GM19239 (cell line): ENCODE measurements around the gene SYNPR.
"Not testable (repeated sequence)": the region's sequence is repeated elsewhere in the genome, so short reads cannot be mapped to it uniquely, and the experiment has no call there.

Experiments used
- DNase-seq: peaks from one replicate; pipeline ENCODE4 v3.0.0; 2011; ENCODE audit warnings: low spot score; ENCODE audit not compliant: insufficient read length
- FAIRE-seq: peaks from 2 replicates; lab custom pipeline; 2011; peaks lifted over from hg19 to GRCh38; lab: Jason Lieb, UNC

The SYNPR gene

DNA sequence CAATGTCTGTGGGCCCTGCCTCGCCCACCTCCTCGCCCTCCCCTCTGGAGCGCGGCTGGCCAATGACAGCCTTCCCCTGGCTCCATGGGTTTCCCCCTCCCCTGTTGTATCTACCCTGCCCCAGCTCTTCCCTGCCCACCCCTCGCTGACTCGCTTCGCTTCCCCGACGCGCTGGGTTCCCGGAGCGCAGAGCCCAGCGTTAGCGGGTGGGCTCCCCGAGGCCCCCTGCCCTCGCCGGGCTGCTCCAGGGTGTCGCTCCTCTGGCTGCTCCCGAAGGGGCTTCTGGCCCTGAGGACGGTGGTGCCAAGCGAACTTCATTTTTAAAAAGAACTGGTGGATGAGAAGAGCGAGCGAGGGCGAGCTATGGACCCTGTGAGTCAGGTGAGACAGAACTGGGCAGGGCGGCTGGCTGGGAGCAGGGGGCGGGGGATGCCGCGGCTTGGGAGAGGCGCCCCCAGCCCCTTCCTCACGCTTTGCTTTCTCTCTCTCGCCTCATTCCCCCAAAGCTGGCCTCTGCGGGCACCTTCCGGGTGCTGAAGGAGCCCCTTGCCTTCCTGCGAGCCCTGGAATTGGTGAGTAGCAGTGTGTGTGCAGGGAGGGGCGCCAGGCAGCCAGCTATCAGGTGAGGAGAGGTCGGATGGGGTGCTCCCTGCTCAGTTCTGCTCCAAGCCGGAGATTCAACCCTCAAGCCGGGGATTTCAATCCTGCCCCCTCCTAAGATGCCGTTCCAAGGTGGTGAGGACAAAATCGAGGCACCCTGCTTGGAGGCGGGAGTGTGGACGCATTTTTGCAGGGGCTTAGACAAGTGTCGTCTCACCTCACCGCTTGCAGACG is at the start of gene SYNPR:
Gene SYNPR (plus strand): TSS at position 138 of the 834 bp plus-strand sequence.
- no peak for FAIRE-seq
- DNase-seq: no peak

DNA sequence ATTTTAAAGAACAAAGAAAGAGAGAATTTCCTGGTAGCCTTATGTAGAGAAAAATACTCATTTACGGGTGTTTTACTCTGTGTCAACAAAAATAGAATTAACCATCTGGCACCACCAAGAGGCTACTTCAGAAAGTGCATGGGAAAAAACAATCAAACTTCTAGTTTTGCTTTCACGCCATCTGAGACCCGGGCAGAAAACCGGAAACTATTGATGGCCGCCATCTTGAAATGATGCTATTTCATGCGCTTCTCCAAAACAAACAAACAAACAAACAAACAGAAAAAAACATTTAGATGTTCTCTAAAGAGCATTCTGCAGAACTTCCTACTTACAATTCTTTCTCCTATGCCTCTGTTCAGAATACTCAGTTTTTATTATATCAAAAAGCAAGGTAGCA is 49.4 kb upstream of the SYNPR start:
- FAIRE-seq (no peak), DNase-seq (no peak)

DNA sequence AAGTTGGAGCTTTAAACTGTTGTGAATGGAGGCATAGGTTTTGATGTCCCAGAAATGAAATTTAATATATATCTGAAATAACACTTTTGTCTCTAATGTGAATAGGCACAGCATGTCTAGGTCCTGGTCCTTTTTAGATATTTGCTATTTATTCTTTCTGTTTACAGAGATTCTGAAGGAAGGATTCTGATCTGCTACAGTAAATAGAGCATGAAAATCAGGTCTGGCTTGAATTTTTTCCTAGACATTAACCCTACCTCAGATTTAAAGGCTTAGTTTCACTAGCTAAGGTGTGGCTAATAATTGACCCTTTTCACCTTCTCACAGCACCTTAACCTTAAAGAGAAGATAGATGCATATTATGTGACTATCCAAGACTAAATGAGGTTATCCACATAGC is 48.0 kb upstream of the SYNPR start:
- DNase-seq (no peak), FAIRE-seq (no peak)

DNA sequence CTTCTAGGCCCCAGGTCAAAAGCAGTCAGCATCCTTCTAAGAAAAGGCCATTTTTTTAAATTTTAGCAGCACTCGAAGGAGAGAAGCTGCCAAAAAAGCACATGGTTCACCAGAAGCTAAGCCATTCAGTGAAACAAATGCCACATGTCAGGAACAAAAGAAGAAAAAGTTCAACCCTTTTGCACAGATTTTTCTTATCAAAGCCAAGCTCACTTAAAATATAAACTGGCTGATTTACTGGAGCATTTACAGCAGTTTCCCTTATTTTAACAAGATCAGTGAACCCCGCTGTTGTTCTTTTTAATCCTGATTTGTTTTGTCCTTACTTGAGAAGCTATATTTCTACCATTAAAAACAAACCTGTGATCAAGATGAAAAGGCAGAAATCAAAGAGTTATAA is 46.5 kb upstream of the SYNPR start:
- FAIRE-seq (no peak), DNase-seq (no peak)

DNA sequence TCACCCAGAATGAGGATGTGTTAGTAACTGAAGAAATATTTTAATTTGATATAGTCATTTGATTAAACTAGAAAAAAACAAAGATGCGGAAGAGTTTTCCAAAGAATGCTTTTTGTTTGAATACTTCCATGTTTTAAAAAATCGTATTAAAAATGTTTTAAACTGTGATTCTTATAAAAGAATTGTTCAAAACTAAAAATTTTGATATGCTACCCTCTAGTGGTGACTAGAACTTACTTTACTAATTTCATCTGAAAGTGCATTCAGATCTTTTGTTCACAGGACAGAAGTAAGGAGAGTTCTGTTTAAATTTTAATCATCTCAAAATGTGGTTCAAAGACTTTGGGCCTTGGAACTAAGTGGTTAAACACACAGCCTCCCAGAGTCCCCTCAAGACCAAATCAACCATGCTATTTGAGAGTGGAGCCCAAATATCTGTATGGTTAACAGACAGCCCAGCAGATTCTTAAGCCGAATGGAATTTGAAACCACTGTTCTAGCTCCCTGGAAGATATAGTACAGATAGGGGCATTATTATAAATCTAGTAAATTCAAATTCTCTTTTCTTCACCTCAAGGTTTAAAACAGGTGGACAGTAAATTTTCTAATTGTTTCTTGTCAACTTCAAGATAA is 45.2 kb upstream of the SYNPR start:
- DNase-seq: no peak
- FAIRE-seq: no peak

DNA sequence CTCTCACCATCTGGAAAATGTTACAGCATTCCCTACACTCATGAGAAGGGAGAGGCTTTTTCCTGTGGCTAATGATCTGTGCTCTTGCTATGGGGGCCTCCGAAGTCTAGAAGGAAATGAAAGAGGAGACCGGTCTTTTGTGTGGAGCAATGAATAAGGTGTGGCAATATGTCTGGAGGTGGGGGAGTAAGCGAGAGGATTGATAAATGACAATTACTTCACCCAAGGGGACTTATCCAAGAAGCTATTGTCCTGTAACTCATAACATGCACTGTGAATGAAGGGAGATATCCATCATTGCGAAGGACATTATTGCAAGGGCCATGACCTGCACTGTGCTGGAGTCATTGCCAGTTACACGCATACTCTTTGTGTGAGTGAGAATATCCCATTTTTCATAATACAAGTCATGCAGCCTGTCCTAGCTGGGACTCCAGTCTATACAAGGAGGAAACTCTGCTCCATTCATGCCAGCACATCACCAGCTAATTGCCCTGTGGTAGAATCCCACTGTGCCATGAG is 37.7 kb upstream of the SYNPR start:
- FAIRE-seq (no peak), DNase-seq (no peak)

DNA sequence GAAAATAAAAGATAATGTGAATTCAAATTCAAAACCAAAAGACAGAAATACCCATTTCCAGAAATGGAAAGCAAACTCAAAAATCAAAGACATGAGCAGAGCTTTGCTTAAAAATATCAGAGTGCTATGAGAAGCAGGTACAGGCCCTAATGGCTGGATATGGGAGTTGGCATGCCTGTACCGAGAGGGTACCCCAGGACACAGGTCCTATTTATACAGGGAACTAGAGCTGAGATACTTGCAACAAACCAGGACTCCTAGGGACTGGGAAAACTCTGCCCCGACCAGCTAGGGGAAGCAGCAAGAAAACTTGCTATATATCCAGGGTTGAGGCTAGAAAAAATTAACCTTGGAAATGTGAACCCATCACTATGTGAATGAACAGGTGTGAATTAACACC is 36.0 kb upstream of the SYNPR start:
- FAIRE-seq (no peak), DNase-seq (no peak)

DNA sequence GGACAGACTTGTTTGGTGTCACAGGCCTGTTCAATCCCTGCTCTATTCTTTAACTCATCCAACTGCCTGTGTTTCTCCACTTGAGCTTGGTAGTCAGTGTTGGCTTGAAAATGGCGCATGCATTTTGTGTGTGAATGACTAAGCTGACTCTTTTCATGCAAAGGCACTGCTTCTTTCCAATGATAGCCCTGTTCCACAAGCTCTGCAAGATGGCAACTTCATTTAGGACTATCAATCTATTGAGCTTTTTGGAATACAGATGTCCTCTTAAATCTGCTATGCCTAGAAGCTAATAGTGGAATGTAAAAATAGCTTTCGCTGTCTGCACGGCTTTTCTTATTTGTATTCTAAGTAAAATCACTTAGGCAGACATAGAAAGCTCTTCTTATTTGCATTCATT is 33.6 kb upstream of the SYNPR start:
- no peak for FAIRE-seq
- no peak for DNase-seq

DNA sequence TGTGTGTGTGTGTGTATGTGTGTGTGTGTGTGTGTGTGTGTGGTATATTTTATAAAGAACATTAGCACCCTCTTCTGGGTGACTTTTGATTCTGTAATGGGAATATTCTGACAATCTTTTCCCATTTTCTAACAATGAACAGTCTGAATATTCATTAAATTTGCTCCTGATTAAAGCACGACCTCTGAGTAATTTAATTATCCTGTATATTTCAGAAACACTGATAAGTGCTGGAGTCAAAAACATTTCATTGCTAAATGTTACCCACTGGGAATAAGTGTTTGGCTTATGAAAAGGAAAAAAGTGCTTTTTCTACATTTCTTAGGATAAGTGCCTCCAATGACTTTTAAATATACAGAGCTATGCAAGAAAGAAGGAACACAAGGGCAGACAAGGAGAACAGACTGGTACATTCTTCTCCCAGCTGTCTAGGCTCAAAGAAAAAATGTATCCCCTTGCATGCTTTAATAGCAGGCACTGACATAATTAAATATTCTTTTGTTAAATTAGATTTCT is 32.3 kb upstream of the SYNPR start:
- DNase-seq (no peak), FAIRE-seq (no peak)

DNA sequence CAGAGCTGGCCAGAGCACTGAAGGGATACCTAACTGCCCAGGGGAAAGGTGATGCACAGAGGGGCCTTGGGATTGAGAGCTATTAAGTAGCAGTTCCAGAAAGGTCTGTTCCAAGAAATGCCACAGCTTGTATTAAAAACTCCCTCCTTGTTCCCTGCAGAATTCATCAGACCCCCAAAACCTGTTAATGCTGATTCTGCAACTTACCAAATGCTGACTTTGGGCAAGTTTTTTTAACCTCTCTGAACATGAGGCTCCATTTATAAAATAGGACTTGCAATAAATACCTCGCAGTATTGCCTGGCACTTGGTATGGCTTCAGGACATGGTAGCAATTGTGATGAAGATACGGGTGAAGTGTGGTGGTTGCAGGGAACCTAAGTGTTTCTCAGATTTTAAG is 30.1 kb upstream of the SYNPR start:
- no peak for DNase-seq
- FAIRE-seq: no peak

DNA sequence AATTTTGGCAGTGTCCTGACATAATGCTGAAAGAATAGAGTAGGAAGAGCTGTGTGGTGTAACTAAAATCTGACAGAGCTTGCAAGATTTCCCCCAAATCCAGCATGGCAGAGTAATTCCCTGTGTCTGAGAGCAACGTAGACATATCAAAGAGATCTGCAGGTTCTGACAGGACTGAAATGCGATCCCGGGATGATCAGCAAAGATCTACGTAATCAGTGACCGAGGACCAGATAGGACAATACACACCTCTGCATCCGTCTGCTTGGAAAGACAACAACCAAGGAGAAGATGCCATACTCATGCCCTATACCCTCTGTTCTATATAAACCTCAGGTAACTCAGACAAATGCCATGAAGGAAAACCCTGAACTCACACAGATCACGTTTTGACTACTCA is 26.6 kb upstream of the SYNPR start:
- FAIRE-seq (no peak), DNase-seq (no peak)

DNA sequence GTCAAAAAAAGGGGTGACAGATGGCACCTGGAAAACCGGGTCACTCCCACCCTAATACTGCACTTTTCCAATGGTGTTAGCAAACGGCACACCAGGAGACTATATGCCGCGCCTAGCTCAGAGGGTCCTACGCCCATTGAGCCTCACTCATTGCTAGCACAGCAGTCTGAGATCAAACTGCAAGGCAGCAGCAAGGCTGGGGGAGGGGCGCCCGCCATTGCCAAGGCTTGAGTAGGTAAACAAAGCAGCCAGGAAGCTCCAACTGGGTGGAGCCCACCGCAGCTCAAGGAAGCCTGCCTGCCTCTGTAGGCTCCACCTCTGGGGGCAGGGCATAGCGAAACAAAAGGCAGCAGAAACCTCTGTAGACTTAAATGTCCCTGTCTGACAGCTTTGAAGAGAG is 22.3 kb upstream of the SYNPR start:
- not testable (repeated sequence) for DNase-seq, FAIRE-seq

DNA sequence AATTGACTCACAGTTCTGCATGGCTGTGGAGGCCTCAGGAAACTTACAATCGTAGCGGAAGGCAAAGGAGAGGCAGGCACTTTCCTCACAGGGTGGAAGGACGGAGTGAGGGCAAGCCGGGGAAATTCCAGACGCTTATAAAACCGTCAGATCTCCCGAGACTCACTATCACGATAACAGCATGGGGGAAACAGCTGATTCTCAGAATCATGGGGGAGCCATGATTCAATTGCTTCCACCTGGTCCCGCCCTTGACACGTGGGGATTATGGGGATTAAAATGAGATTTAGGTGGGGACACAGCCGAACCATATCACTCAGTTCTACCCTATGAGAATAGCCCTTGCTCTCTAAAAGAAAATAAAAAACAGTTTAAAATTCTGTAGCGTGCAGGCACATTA is 13.4 kb upstream of the SYNPR start:
- FAIRE-seq: no peak
- no peak for DNase-seq

DNA sequence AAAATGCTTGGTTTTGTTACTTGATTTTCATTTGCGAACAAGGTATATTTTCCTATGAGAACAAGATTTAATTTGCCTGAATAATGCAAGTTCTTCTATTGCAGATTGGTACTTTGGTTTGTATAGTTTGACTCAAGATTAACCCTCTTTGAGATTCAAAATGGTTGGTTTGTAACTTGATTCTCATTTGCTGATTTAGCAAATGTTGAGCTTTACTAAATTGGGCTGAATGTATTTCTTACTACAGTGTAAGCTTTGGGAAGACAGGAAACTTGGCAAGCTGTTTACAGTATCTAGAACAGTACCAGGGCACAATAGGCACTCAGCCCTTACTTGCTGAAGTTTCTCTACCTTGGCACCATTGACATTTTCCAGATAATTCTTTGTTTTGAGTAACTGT is 3.7 kb upstream of the SYNPR start:
- DNase-seq (no peak), FAIRE-seq (no peak)

DNA sequence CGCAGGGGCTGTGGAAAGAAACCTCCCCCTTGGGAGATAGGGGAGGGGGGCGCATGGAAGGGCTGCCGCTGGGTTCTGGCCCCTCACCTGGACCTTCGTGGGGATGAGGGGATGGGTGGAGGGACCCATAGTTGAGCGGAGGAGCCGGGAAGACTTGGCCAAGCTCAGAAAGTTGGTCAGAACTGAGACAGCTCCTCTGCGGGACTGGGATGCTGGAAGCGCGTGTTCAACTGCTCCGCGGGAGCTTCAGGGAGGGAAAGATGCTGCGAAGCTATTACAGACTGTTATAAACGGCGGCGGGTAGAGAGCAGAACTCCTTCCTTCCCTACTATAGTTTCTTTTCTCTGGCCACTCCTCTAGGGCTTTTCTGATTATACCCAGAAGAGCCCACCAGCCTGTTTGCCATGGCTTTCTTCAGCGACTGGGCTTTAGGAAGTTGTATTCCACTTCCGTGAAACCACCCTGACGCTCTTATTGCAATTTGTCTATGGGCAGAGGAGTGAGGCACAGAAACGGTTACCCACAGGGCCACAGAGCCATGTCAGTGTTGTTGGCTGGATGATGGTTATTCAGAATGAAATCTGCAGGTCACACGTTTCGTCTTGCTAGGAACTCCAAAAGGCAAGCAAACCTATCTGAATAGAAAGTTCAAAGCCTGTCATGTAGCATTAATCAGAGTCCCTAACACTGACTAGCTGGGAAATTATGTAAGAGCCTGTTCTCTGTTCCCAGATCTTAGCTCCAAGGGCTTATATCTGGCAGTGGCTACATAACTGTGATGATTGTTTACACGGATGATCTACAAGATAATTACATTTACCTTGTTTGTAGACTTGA is 1.1 kb downstream of the SYNPR start:
- DNase-seq (no peak), FAIRE-seq (no peak)

DNA sequence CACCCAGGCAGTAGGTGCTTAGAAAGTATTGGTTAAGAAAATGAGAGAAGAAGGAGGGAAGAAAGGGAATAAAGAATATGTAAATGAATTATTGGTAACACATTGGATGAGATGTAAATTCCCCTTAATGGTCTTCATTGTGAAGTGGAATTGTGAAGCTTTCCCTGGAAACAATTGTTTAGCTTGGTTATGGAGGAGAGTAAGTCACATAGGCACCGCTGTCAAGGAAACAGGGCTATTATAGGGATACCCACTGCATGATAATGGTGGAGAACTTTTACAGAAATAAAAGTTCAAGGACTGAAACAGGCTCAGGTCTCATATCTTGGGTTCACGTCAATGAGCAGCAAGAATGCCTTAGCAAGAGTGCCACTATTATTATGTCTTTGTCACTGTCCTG is 9.5 kb downstream of the SYNPR start:
- DNase-seq (no peak), FAIRE-seq (no peak)

DNA sequence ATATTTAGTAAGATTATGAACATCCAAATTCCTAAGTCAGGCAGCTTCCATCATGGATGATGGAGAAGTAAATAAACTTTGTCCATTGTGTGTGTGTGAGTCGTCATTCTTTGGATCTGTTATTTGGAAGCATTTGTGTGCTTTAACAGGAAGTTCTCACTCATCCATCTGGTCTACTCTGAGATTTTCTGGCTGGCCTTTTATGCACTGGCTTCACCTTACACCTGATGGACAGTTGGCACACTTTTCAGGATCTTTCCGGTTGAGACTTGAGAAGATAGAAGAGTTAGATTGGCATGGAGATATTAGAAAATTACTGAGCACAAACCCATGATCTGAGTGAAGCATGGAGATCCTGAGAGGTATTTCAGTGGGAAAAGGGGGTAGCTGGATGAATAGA is 12.6 kb downstream of the SYNPR start:
- FAIRE-seq (no peak), DNase-seq (no peak)

DNA sequence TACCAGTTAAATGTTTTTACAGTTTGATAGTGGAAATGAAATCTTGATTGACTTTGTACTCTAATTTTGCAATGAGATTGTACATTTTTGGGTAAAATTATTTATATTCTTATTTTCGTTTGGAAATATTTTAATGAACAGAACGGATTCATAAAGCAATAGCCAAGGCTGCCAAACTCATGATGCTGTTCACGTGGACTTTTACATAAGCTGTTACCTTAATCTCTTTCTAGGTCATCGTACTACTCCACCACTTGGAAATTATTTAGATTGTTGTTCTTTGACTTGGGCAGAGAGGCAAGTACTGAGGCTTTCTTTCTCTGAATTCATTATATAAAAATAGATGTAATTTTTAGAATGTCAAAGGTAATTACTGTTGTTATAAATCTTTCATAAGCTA is 16.2 kb downstream of the SYNPR start:
- no peak for DNase-seq
- no peak for FAIRE-seq

DNA sequence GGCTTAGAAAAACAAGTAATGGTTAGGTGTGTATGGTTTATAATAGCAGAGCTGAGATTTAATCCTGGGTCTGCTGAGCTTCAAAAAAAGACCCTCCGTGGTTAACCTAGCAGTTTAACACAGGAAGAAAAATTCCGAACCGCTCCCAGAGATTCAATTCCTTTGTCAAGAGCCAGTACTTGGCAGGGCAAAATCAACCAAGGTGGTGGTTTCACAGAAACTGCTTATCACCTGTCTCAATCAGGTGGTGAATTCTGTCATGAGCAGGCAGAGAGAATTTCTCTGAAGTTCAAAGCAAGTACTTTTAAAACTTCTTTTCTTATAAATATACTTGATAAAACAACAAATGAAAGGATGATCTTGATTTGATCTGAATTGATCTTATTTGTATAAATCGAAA is 17.2 kb downstream of the SYNPR start:
- no peak for FAIRE-seq

DNA sequence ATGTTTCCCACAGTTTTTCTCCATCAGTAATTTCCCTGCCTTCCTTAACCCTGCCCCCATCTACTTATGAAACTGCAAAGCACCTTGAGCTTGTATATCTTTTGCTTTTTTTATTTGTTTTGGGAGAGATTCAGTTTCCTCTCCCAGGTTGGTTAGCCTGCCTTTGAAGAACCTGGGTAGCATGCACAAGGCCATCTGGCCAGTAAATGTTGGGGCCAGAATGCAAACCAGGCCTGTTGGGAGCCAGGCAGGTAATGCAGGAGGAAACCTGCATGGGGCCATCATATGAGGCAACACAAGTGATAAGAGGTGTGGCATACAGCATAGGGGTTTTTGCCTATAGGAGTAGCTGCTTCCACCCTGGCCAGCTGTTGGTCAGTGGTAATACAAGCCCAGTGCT is 17.7 kb downstream of the SYNPR start:
- no peak for DNase-seq
- no peak for FAIRE-seq

More for the DNA sequence above, 17.2 kb downstream of the SYNPR start:
- no peak for DNase-seq

DNA sequence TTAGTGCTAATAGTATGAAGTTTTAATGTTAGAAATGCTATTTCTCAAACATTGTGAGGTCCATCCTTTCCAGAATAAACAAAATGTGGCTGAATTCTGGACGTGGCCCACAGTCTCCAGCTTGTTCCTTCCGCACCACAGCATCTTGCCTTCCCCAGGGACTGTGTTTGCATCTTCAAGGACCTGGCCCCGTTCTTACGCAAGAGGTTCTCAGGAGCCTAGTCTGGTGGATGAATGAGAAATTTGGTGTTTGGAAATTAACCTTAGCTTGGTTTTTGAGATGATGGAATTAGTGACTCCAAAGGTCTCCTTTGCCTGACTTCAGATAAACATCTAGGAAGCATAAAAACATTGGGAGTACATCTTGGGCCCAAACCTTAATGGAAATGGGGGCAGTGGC is 18.1 kb downstream of the SYNPR start:
- FAIRE-seq (no peak), DNase-seq (no peak)
